K562 (cell line): Measurements from ENCODE around the gene ZNF273. TPM values are rescaled to one million over a fixed set of nuclear protein-coding genes. Genes with fewer than 3 reads are reported as not detected.

Experiments used
- ATAC-seq: fragments of 200-7000 bp; cut with Tn5 transposase; 3 replicates; pipeline ENCODE4 v1.9.1; 2020; ENCODE audit warnings: moderate library complexity
- BruUV-seq: library from RNA; stranded (reverse); fragments of 400-500 nt; replicated peaks from 2 replicates; lab custom pipeline; 2021; lab: Mats Ljungman, UMichigan
- CTCF ChIA-PET: fragments of 300-600 bp; formaldehyde crosslinking; extraction: SDS; loops from one replicate; lab custom pipeline; 2021; ENCODE audit warnings: low intra/inter-chr PET ratio; lab: Yijun Ruan, JAX
- POLR2A ChIA-PET: fragments of 300-600, 350-650 bp; sonication (Branson Sonifier 250); formaldehyde crosslinking; extraction: SDS; loops from one replicate; lab custom pipeline; 2021; ENCODE audit warnings: antibody characterized with exemption, inconsistent platforms; lab: Yijun Ruan, JAX
- DNase-seq, 4 experiments: peaks; one replicate each; pipeline versions ENCODE4 v3.0.0 to v3.0.0-alpha.2; 2011 to 2018; ENCODE audit warnings: low spot score in 3 of 4, mixed read lengths in 3 of 4; ENCODE audit errors: extremely low read depth in 1 of 4
- FAIRE-seq: peaks from 2 replicates; lab custom pipeline; 2011; peaks lifted over from hg19 to GRCh38; lab: Jason Lieb, UNC
- H2AFZ ChIP-seq: 2 replicates; pipeline ENCODE4 v1.6.0; 2011; ENCODE audit warnings: low read depth, low read length, control low read depth, inconsistent platforms
- H3K27ac ChIP-seq: fragments of 200-600 bp; 3 replicates; pipeline ENCODE4 v1.8.0; 2011; ENCODE audit warnings: low read depth, mild to moderate bottlenecking, control low read depth, inconsistent platforms, low read length, moderate library complexity, mixed read lengths; ENCODE audit errors: extremely low read depth
- H3K27me3 ChIP-seq, 2 experiments: fragments of 300-600 bp in 1 of 2; 2 replicates in 1 of 2; 3 replicates in 1 of 2; pipeline versions ENCODE4 v1.6.0 to v1.8.0; 2011; ENCODE audit warnings: inconsistent platforms in 2 of 2, low read length in 2 of 2, mild to moderate bottlenecking in 1 of 2, mixed read lengths in 1 of 2, moderate library complexity in 1 of 2; ENCODE audit not compliant: control insufficient read depth in 2 of 2, insufficient read depth in 2 of 2
- H3K36me3 ChIP-seq: fragments of 300-600 bp; 3 replicates; pipeline ENCODE4 v1.8.0; 2011; ENCODE audit warnings: mild to moderate bottlenecking, low read length, inconsistent platforms; ENCODE audit not compliant: control insufficient read depth, insufficient read depth
- H3K4me1 ChIP-seq, 2 experiments: fragments of 200-600 bp in 1 of 2; replicated peaks in 1 of 2; 2 replicates in 1 of 2; 3 replicates in 1 of 2; pipeline versions ENCODE4 v1.5.1 to v1.8.0; 2011; ENCODE audit warnings: inconsistent platforms in 2 of 2, low read length in 2 of 2, mild to moderate bottlenecking in 1 of 2, mixed read lengths in 1 of 2, moderate library complexity in 1 of 2; ENCODE audit not compliant: control insufficient read depth in 2 of 2, insufficient read depth in 2 of 2
- H3K4me2 ChIP-seq: 2 replicates; pipeline ENCODE4 v1.6.1; 2011; ENCODE audit warnings: low read length, control low read depth, inconsistent platforms, mixed read lengths; ENCODE audit not compliant: insufficient read depth
- H3K4me3 ChIP-seq: fragments of 200-600 bp; sonication (generic), shearing (Covaris generic); 2 replicates; pipeline ENCODE4 v1.5.1; 2016; ENCODE audit warnings: control low read depth, inconsistent platforms
- H3K79me2 ChIP-seq: fragments of 200-600 bp; 3 replicates; pipeline ENCODE4 v1.8.0; 2011; ENCODE audit warnings: low read length, inconsistent platforms; ENCODE audit not compliant: control insufficient read depth, insufficient read depth
- H3K9ac ChIP-seq, 2 experiments: 2 replicates each; pipeline versions ENCODE4 v1.6.0 to v1.6.1; 2011; ENCODE audit warnings: low read depth in 2 of 2, low read length in 2 of 2, control low read depth in 1 of 2, inconsistent platforms in 1 of 2, mild to moderate bottlenecking in 1 of 2, mixed read lengths in 1 of 2; ENCODE audit not compliant: insufficient read depth in 1 of 2
- H3K9me1 ChIP-seq: one replicate; pipeline ENCODE4 v1.6.0; 2011; ENCODE audit warnings: inconsistent platforms, mild to moderate bottlenecking, low read length, moderate library complexity; ENCODE audit not compliant: control insufficient read depth, insufficient read depth
- H3K9me3 ChIP-seq: replicated peaks from 2 replicates; pipeline ENCODE4 v1.5.1; 2011; ENCODE audit warnings: low read depth, low read length, inconsistent platforms; ENCODE audit not compliant: control insufficient read depth, insufficient read depth
- H4K20me1 ChIP-seq: replicated peaks from 2 replicates; pipeline ENCODE4 v1.6.1; 2011; ENCODE audit warnings: low read length, inconsistent platforms, mixed read lengths; ENCODE audit not compliant: control insufficient read depth, insufficient read depth
- ARID1B ChIP-seq: fragments of 450-650 bp; IDR thresholded peaks from 2 replicates; pipeline ENCODE4 v1.6.1; 2016; ENCODE audit warnings: antibody characterized with exemption, mild to moderate bottlenecking, inconsistent platforms
- CBFA2T2 ChIP-seq: fragments of 450-650 bp; conservative IDR thresholded peaks from 2 replicates; pipeline ENCODE4 v1.6.1; 2017; ENCODE audit warnings: mild to moderate bottlenecking
- CBFA2T3 ChIP-seq: fragments of 450-650 bp; IDR thresholded peaks from 2 replicates; pipeline ENCODE4 v1.6.1; 2017
- CHAMP1 ChIP-seq: fragments of 450-650 bp; IDR thresholded peaks from 2 replicates; pipeline ENCODE4 v1.6.1; 2016; ENCODE audit warnings: mild to moderate bottlenecking
- HDAC1 ChIP-seq, 2 experiments: fragments of 450-650 bp; IDR thresholded peaks; 2 replicates each; pipeline ENCODE4 v1.6.1; 2016 to 2017; ENCODE audit warnings: inconsistent platforms in 1 of 2, mild to moderate bottlenecking in 1 of 2, moderate library complexity in 1 of 2
- POLR2A ChIP-seq: fragments of 450-650 bp; conservative IDR thresholded peaks from 2 replicates; pipeline ENCODE4 v1.6.1; 2016
- RFX7 ChIP-seq: fragments of 250-450 bp; sonication (Bioruptor Pico); IDR thresholded peaks from 2 replicates; pipeline ENCODE4 v1.5.1; 2021; ENCODE audit warnings: mild to moderate bottlenecking
- TAL1 ChIP-seq: fragments of 450-650 bp; IDR thresholded peaks from 2 replicates; pipeline ENCODE4 v1.6.1; 2016; ENCODE audit warnings: mild to moderate bottlenecking
- TCF3 ChIP-seq: sonication (generic); formaldehyde crosslinking; IDR thresholded peaks from 2 replicates; pipeline ENCODE4 v1.4.0; 2020; ENCODE audit warnings: mild to moderate bottlenecking, missing genetic modification reagents
- ZNF395 ChIP-seq: fragments of 200-800 bp; sonication (Bioruptor generic); IDR thresholded peaks from 2 replicates; pipeline ENCODE4 v1.6.1; 2017; ENCODE audit warnings: missing genetic modification characterization, missing compliant biosample characterization
- ZNF551 ChIP-seq: fragments of 250-450 bp; sonication (Bioruptor Pico); IDR thresholded peaks from 2 replicates; pipeline ENCODE4 v1.5.0; 2021; ENCODE audit warnings: mild to moderate bottlenecking, moderate library complexity
- WGBS: fragments of 100-300 bp; shearing (Covaris generic); methylation state at CpG from one replicate; pipeline ENCODE4 v1.1.6; 2016; ENCODE audit warnings: low coverage, mixed read lengths; ENCODE audit not compliant: insufficient coverage; ENCODE audit errors: missing lambda C conversion rate; 5-methylcytosine and 5-hydroxymethylcytosine counted together
- in situ Hi-C: fragments of 300-500 bp; cut with MboI; formaldehyde crosslinking; loops from 4 replicates; pipeline ENCODE4 v1.15.0; 2018; ENCODE audit warnings: inconsistent platforms, mixed read lengths
- intact Hi-C: fragments of 100-400 bp; cut with micrococcal nuclease; formaldehyde crosslinking; loops from 2 replicates; pipeline ENCODE4 v1.14.2; 2022
- polyA plus RNA-seq, 8 experiments: library from polyadenylated mRNA; depleted of rRNA in 4 of 8; stranded (reverse) in 5 of 8; unstranded in 3 of 8; fragments of >200 nt; fragmentation: Nextera tagmentation in 2 of 8; fragmentation: Illumina TruSeq in 1 of 8; extraction: Ambion mirVana in 2 of 8; extraction: Trizol in 1 of 8; gene quantifications; 2 replicates each; pipeline versions ENCODE4 v1.2.1 to v1.2.3, GENCODE V29; 2011 to 2014; ENCODE audit warnings: inconsistent platforms in 1 of 8, missing spikeins in 1 of 8
- total RNA-seq, 7 experiments: library from RNA; depleted of rRNA in 6 of 7; stranded (reverse); fragments of >200 nt in 6 of 7; fragmentation: Illumina TruSeq in 2 of 7; extraction: Trizol in 2 of 7; gene quantifications; 2 replicates each; pipeline versions ENCODE4 v1.2.1 to v1.2.3, GENCODE V29; 2011 to 2021; ENCODE audit warnings: low replicate concordance in 1 of 7

Gene ZNF273
- total and polyA plus RNA-seq, 9 of the 15 experiments (the other 6 are each of a cell fraction or from before 2014, with no cell fraction given), result 13.3 to 37.0 (median 20.7) TPM

DNA sequence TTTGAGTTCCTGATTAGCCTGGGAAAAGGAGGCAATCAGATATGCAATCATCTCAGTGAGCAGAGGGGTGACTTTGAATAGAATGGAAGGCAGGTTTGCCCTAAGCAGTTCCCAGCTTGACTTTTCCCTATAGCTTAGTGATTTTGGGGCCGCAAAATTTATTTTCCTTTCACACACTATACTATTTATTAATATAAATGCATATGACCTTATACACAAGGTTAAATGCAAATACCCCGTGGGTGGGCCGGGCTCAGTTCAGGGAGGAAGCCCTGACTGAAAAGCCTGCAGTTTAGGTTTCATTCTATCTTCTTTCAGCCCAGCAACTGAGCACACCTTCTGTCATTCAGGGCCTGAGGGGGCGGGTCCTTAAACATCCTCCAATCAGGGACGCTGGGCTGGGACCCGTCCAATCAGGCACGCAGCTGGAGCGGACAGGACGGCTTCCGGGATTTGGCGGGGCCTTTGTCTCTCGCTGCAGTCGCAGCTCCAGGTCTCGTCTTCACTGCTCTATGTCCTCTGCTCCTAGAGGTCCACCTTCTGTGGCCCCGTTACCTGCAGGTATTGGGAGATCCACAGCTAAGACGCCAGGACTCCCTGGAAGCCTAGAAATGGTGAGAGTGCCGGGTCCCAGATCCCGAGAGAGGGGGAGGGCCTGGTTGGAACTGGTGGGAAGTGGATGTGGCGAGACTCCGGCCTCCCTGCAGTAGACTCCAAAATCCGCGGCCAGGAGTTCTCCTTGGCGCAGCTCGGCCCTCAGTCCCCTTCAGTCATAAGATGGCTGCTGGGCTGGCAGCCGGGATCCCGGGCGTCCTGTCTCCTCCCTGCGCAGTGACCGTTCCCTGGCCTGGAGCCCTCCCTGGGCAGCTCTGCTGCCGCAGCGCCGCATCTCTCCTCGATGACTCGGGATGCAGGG, at the start of gene ZNF273 (continued):
- TF ChIP-seq CHAMP1 (peak; percentile 45), ZNF395 (CRISPR knock-in tag) (no peak), POLR2A (peak; percentile 95), HDAC1 (IDR thresholded peaks at IDR 0.05) (peak in 1 of 2 experiments; percentile 87; a peak in 2 of 4 replicates)

GRCh38 chr7:64853679-64854078, 49.4 kb upstream of the ZNF273 start:
- Histone ChIP-seq H3K4me2 (no peak overlapping the region), H3K9me3 (peaks cover 2% of the 10 kb centered on the region; the same call in 1 of the 2 replicates), H3K4me1 (peaks cover 8 to 14% of the 10 kb centered on the region in 2 experiments; a peak in 3 of 5 replicates), H4K20me1 (no peaks in the 10 kb centered on the region), H2AFZ (no peak overlapping the region), H3K9me1 (no peaks in the 10 kb centered on the region), H3K4me3 (no peak overlapping the region), H3K79me2 (no peaks in the 10 kb centered on the region), H3K9ac (no peak overlapping the region), H3K27me3 (no peaks in the 10 kb centered on the region), H3K27ac (no peak overlapping the region), H3K36me3 (no peaks in the 10 kb centered on the region)
- ATAC-seq (no peak), FAIRE-seq (peak; percentile 59), DNase-seq (no peak)
- TF ChIP-seq CBFA2T2 (peak; percentile 46), ARID1B (peak; percentile 63; the same call in 1 of the 2 replicates), CBFA2T3 (peak; percentile 52), ZNF551 (CRISPR knock-in tag) (no peak), TAL1 (peak; percentile 55), RFX7 (CRISPR knock-in tag) (no peak), TCF3 (CRISPR knock-in tag) (peak; percentile 21; the same call in 1 of the 2 replicates)
- 22% methylated on average over 4 of the region's 4 CpGs for WGBS
- intact Hi-C loops (no loop called here), in situ Hi-C loops (no loop called here)
- BruUV-seq, result no TSS peak
- CTCF ChIA-PET, result no interaction called here
- POLR2A ChIA-PET, result no interaction called here
